Measurements from ENCODE around the gene MIB1.

- TF ChIP-seq FOXK2 (IDR thresholded peaks at IDR 0.05) (no peak), BHLHE40 (IDR thresholded peaks at IDR 0.05; ENCODE audit: borderline replicate concordance) (no peak), CTBP1 (IDR thresholded peaks at IDR 0.05; ENCODE audit: borderline replicate concordance) (no peak), ZNF384 (IDR thresholded peaks at IDR 0.05) (no peak), FOXM1 (IDR thresholded peaks at IDR 0.05; ENCODE audit: borderline replicate concordance) (no peak), SP1 (IDR thresholded peaks at IDR 0.05) (no peak), NFRKB (IDR thresholded peaks at IDR 0.05) (no peak), HDGF (IDR thresholded peaks at IDR 0.05; ENCODE audit: borderline replicate concordance) (no peak)
Observed at GRCh38 chr18:21815101-21815500, 74.5 kb downstream of the MIB1 start.
